Vagina (tissue), 2 donors: ENCODE measurements around the gene STK39. TPM values are rescaled to one million over a fixed set of nuclear protein-coding genes. Genes with fewer than 3 reads are reported as not detected.

Experiments used
- DNase-seq, 2 donors: peaks; one replicate each; pipeline ENCODE4 v3.0.0-alpha.2; 2017; ENCODE audit errors: extremely low spot score in 2 of 2
- H3K27ac ChIP-seq: fragments of 200-600 bp; sonication (generic); one replicate; pipeline ENCODE4 v1.5.1; 2019
- H3K27me3 ChIP-seq: fragments of 200-600 bp; sonication (generic); one replicate; pipeline ENCODE4 v1.5.1; 2019
- H3K36me3 ChIP-seq, 2 donors: fragments of 200-600 bp; sonication (generic); one replicate each; pipeline ENCODE4 v1.5.1; 2017 to 2019
- H3K4me1 ChIP-seq: fragments of 200-600 bp; sonication (generic); one replicate; pipeline ENCODE4 v1.5.1; 2019
- H3K4me3 ChIP-seq, 2 donors: fragments of 200-600 bp; sonication (generic); 1 replicate in 1 of 2; 2 replicates in 1 of 2; pipeline ENCODE4 v1.5.1; 2016 to 2019
- H3K9me3 ChIP-seq: fragments of 200-600 bp; sonication (generic); one replicate; pipeline ENCODE4 v1.5.1; 2019
- POLR2A ChIP-seq, 2 donors: fragments of 450-650 bp; IDR thresholded peaks; one replicate each; pipeline ENCODE4 v1.6.1; 2017; ENCODE audit warnings: antibody characterized with exemption in 2 of 2, mild to moderate bottlenecking in 2 of 2, moderate library complexity in 2 of 2
- POLR2AphosphoS5 ChIP-seq, 2 donors: sonication (generic); formaldehyde crosslinking; IDR thresholded peaks; one replicate each; pipeline ENCODE4 v1.9.0; 2017; ENCODE audit warnings: antibody characterized with exemption in 2 of 2, mild to moderate bottlenecking in 2 of 2, low read depth in 1 of 2; ENCODE audit not compliant: insufficient read depth in 1 of 2
- intact Hi-C: fragments of 100-400 bp; cut with DNase I; formaldehyde crosslinking; loops from one replicate; pipeline ENCODE4 v1.15.1; 2023
- total RNA-seq: library from RNA; depleted of rRNA; stranded (reverse); fragments of >200 nt; gene quantifications from one replicate; pipeline ENCODE4 v1.2.3, GENCODE V29; 2016
- TF ChIP-seq, protein P1 (sequence below), 3 experiments: fragments of 450-650 bp in 2 of 3; fragments of 200-600 bp in 1 of 3; sonication (generic) in 1 of 3; IDR thresholded peaks; one replicate each; pipeline ENCODE4 v1.5.1; 2017 to 2019; ENCODE audit warnings: antibody characterized with exemption in 3 of 3, mild to moderate bottlenecking in 2 of 3, moderate library complexity in 2 of 3

Gene STK39
- total RNA-seq, 1 donor from 2014 or later = 15.5 TPM

DNA sequence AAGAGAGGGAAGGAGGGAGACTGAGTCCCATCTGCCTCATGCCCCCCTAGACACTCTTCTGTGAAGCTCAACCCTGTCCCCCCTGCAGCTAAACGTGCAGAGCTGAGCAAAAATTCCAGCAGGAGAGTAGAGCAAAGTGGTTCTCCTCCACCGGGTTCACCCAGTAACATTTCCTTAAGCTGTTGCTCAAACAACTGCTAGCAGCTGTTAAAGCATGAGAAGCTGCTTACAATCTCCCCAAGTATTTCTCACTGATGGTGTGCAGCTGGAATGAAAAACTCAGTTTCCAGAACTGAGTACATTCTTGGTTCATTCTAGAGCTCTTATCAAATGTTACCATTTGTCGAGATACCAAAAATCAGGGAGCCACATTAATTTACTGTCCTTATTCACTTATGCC, 92.3 kb downstream of the STK39 start:
- Histone ChIP-seq H3K36me3 (no peaks in the 10 kb centered on the region), H3K27ac (no peak overlapping the region), H3K27me3 (no peaks in the 10 kb centered on the region), H3K4me1 (peaks cover 47% of the 10 kb centered on the region), H3K4me3 (no peak overlapping the region), H3K9me3 (no peaks in the 10 kb centered on the region)
- TF ChIP-seq POLR2A (IDR thresholded peaks at IDR 0.05) (no peak), POLR2AphosphoS5 (IDR thresholded peaks at IDR 0.05; ENCODE audit: insufficient read depth in 1 of 2, low read depth in 1 of 2) (no peak)
- TF ChIP-seq, protein P1, sequence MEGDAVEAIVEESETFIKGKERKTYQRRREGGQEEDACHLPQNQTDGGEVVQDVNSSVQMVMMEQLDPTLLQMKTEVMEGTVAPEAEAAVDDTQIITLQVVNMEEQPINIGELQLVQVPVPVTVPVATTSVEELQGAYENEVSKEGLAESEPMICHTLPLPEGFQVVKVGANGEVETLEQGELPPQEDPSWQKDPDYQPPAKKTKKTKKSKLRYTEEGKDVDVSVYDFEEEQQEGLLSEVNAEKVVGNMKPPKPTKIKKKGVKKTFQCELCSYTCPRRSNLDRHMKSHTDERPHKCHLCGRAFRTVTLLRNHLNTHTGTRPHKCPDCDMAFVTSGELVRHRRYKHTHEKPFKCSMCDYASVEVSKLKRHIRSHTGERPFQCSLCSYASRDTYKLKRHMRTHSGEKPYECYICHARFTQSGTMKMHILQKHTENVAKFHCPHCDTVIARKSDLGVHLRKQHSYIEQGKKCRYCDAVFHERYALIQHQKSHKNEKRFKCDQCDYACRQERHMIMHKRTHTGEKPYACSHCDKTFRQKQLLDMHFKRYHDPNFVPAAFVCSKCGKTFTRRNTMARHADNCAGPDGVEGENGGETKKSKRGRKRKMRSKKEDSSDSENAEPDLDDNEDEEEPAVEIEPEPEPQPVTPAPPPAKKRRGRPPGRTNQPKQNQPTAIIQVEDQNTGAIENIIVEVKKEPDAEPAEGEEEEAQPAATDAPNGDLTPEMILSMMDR (IDR thresholded peaks at IDR 0.05) = no peak
- intact Hi-C loops = no loop called here
- DNase-seq = no peak

DNA sequence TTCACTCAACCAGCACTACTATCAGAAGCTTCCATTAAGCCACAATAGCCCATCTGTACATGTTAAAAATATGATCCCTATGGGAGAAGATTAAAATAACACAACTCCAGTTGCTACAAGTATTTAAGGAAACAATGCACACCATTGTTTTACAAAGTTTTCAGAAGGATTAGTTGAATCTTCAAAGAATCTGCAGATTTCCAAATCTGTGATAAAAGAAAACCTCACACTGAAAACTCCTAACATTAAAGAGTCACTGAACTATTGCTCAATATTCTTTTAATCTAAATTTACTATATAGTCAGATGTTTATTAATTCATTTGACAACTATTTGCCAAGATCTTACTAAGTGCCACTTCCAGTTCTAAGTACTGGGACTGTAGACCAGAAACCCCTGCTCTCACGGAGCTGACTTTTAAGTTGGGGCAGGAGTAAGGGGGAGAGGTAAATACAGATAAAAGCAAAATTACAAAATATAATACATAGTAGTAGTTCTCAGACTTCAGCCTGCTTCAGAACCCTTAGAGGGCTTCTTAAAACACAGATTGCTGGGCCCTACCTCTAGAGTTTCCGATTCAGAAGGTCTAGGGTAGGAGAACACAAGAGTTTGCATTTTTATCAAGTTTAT, 94.4 kb downstream of the STK39 start:
- Histone ChIP-seq H3K9me3 (no peaks in the 10 kb centered on the region), H3K27ac (no peak overlapping the region), H3K36me3 (no peaks in the 10 kb centered on the region), H3K4me3 (no peak overlapping the region), H3K27me3 (no peaks in the 10 kb centered on the region), H3K4me1 (peaks cover 34% of the 10 kb centered on the region)
- TF ChIP-seq POLR2A (IDR thresholded peaks at IDR 0.05) = no peak
- TF ChIP-seq POLR2AphosphoS5 (IDR thresholded peaks at IDR 0.05; ENCODE audit: insufficient read depth in 1 of 2, low read depth in 1 of 2) = no peak
- TF ChIP-seq, protein P1 (IDR thresholded peaks at IDR 0.05) = no peak
- intact Hi-C loops = no loop called here
- DNase-seq = no peak

DNA sequence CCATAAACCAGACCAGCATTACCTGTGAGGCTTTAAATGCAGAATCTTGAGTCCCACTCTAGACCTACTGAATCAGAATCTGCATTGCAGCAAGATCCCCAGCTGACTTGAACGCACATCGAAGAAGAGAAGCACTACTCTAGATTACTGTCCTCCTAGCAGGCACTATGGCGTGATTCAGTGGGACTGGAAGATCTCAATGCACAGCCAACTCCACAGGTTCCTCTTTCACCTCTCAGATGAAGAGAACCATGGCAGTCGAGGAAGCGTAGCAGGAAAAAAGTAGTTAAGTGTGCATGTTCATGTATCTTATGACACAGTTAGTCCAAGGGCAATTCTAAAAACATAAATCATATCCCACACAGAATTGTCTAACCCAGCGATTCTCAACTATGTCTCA, 97.4 kb downstream of the STK39 start:
- DNase-seq = no peak
- no peak overlapping the region for H3K27ac ChIP-seq
- intact Hi-C loops = no loop called here

DNA sequence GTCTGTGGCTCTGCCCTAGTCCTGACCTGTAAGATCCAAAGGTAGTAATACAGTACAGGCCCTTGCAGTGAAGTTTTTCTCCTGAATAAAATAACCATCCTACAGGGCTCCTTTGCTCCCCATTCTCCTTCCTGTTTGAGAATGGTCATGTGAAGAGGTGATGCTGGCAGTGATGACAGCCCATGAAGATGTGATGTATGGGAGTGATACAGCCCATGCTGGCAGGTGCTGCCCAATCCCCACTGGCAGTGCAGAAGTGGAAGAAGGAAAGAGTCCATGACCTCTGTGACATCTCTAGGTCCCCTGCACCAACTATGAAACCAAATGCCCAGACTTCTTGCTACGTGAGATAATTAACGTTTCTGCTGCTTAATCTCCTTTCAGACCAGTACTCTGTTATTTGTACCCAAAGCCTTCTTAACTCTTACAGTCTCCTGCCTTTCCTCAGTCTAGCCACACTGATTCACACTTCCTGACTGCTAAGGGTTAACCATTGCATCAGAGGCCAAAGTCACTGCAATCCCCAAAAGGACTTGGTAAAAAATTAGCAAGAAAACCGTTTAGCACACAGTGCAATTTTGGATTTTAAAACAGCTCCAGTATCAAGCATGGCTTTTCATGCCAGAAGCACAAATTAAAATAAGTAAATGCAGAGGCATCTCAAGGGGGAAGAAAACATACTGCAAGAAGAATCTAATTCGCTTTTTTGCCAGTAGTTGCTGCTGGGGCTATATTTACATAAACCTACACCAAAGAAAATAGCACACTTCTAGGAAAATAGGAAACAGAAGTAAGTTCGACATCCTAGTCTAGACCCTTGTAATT, 98.0 kb downstream of the STK39 start:
- no peaks in the 10 kb centered on the region for H3K27me3 ChIP-seq
- H3K36me3 ChIP-seq = peaks cover 0 to 4% of the 10 kb centered on the region in 2 donors
- DNase-seq = no peak
- TF ChIP-seq POLR2A (IDR thresholded peaks at IDR 0.05) = no peak
- TF ChIP-seq POLR2AphosphoS5 (IDR thresholded peaks at IDR 0.05; ENCODE audit: insufficient read depth in 1 of 2, low read depth in 1 of 2) = no peak
- intact Hi-C loops = no loop called here
- peaks cover 19% of the 10 kb centered on the region for H3K4me1 ChIP-seq
- no peaks in the 10 kb centered on the region for H3K9me3 ChIP-seq
- H3K4me3 ChIP-seq = no peak overlapping the region
- no peak overlapping the region for H3K27ac ChIP-seq

More for the DNA sequence above, 97.4 kb downstream of the STK39 start:
- Histone ChIP-seq H3K36me3 (no peaks in the 10 kb centered on the region), H3K4me1 (peaks cover 22% of the 10 kb centered on the region), H3K9me3 (no peaks in the 10 kb centered on the region), H3K27me3 (no peaks in the 10 kb centered on the region), H3K4me3 (no peak overlapping the region)
- TF ChIP-seq POLR2AphosphoS5 (IDR thresholded peaks at IDR 0.05; ENCODE audit: insufficient read depth in 1 of 2, low read depth in 1 of 2) (no peak), POLR2A (IDR thresholded peaks at IDR 0.05) (no peak)
- TF ChIP-seq, protein P1 (IDR thresholded peaks at IDR 0.05) = no peak

DNA sequence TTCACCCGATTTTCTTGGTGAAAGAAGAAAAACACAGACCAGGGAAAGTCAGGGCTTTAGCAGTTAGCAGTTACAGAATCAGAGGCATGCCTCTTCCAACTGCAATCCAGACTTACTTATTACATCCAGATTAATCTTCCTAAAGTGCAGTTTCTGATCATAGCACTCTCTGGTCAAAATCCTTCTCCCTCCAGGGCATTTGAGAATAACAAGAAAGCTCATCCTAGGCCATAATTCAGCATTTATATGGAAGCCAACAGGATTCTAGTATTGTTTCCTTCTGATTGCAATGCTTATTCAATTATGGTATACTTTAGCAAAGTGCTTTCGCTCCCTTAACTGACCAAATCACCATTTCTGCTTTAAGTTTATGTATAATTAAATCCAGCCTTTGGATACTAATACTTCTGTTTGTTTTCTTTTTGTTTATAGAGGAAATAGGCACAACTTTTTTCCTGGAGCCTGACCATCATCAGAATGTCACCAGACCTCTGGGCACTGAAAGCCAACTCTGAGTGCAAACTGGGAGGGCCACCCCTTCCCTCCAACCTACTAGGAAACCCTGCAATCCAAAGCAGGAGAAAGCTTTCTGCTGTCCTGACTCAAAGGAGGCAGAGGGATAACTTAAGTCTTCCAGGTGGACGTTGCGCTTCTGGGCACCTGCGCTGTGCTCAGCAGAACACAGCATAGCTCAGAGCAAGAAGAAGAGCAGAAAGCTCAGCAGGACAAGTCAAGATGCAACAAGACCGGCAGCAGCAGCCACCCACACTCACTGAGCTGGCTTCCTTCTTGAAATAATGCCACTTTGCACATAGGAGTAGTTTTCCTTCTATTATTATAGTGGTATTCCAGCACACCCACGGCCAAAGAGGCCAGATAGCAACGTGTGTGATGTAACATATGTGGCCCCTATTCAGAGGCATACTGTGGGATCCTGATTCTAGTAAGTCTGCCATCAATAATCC, 99.3 kb downstream of the STK39 start:
- H3K27me3 ChIP-seq = no peaks in the 10 kb centered on the region
- H3K4me1 ChIP-seq = peaks cover 19% of the 10 kb centered on the region
- H3K27ac ChIP-seq = peak overlapping the region; percentile 13
- peaks cover 0 to 5% of the 10 kb centered on the region in 2 donors for H3K36me3 ChIP-seq
- no peaks in the 10 kb centered on the region for H3K9me3 ChIP-seq
- TF ChIP-seq POLR2A (IDR thresholded peaks at IDR 0.05) (no peak), POLR2AphosphoS5 (IDR thresholded peaks at IDR 0.05; ENCODE audit: insufficient read depth in 1 of 2, low read depth in 1 of 2) (no peak)
- TF ChIP-seq, protein P1 (IDR thresholded peaks at IDR 0.05) = no peak
- DNase-seq = peak in 1 of 2 donors; percentile 18
- H3K4me3 ChIP-seq = no peak overlapping the region
- intact Hi-C loops = no loop called here
